Activated CD4-positive, alpha-beta T cell treated with anti-CD3 and anti-CD28 coated beads for 36 hours (primary cell): Measurements from ENCODE around the gene ZP3. TPM values are rescaled to one million over a fixed set of nuclear protein-coding genes. Genes with fewer than 3 reads are reported as not detected.
"Not testable (repeated sequence)": the region's sequence is repeated elsewhere in the genome, so short reads cannot be mapped to it uniquely, and the experiment has no call there.

Source experiments
- ATAC-seq: fragments of 200-7000 bp; cut with Tn5 transposase; one replicate; pipeline ENCODE4 v1.10.0; 2021; ENCODE audit warnings: mild to moderate bottlenecking, moderate library complexity
- CTCF ChIA-PET: fragments of 350-600 bp; sonication (Branson Sonifier 250); formaldehyde crosslinking; loops from one replicate; lab custom pipeline; 2021; ENCODE audit warnings: antibody characterized with exemption; lab: Charles Lee
- POLR2A ChIA-PET: fragments of 350-600 bp; sonication (Branson Sonifier 250); formaldehyde crosslinking; loops from one replicate; lab custom pipeline; 2021; ENCODE audit warnings: antibody characterized with exemption, inconsistent platforms; lab: Charles Lee
- DNase-seq: peaks from one replicate; pipeline ENCODE4 v3.0.0-alpha.2; 2020
- H3K27ac Mint-ChIP-seq: one replicate; pipeline ENCODE4 v1.8.0; 2021; ENCODE audit warnings: mixed read lengths
- H3K27me3 Mint-ChIP-seq: one replicate; pipeline ENCODE4 v1.8.0; 2021; ENCODE audit warnings: mixed read lengths
- H3K36me3 Mint-ChIP-seq: one replicate; pipeline ENCODE4 v1.8.0; 2021; ENCODE audit warnings: low read depth, mixed read lengths
- H3K4me1 Mint-ChIP-seq: one replicate; pipeline ENCODE4 v1.8.0; 2021; ENCODE audit warnings: mixed read lengths
- H3K4me3 Mint-ChIP-seq: one replicate; pipeline ENCODE4 v1.8.0; 2021; ENCODE audit warnings: mild to moderate bottlenecking, moderate library complexity, mixed read lengths
- H3K9me3 Mint-ChIP-seq: one replicate; pipeline ENCODE4 v1.8.0; 2021; ENCODE audit warnings: low read depth, mixed read lengths
- intact Hi-C, 2 experiments: fragments of 100-400 bp; cut with DNase I in 1 of 2; cut with micrococcal nuclease in 1 of 2; formaldehyde crosslinking; loops; one replicate each; pipeline versions ENCODE4 v1.14.2 to v1.15.1; 2022 to 2024; cut with DNase I, micrococcal nuclease
- total RNA-seq, 2 experiments: library from RNA; stranded (reverse); gene quantifications; one replicate each; pipeline ENCODE4 v1.2.3, GENCODE V29; 2021

The ZP3 gene
- 1 to 10 TPM; 7.0 to 7.9 TPM for total RNA-seq

GRCh38 chr7:76424413-76425111, at the start of gene ZP3:
ZP3 (plus strand) TSS chr7:76424950; CDS start chr7:76424965, 15 bp downstream.
- no peak for DNase-seq
- H3K27me3 Mint-ChIP-seq = peaks cover 2% of the 10 kb centered on the region
- no peaks in the 10 kb centered on the region for H3K36me3 Mint-ChIP-seq
- no peak for ATAC-seq
- H3K4me1 Mint-ChIP-seq = peaks cover 6% of the 10 kb centered on the region
- CTCF ChIA-PET = no interaction called here
- no peak within 1 kb of the TSS for H3K4me3 Mint-ChIP-seq
- POLR2A ChIA-PET = interaction anchor here (0.6 kb wide), 1 partner anchor 66 kb away, joined by 7 read pairs; the partner anchor contains the start of gene YWHAG
- H3K9me3 Mint-ChIP-seq = no peaks in the 10 kb centered on the region
- H3K27ac Mint-ChIP-seq = no peak within 1 kb of the TSS
- intact Hi-C loops = no loop called here

- Mint-ChIP-seq H3K4me1 (peaks cover 6% of the 10 kb centered on the region), H3K27me3 (no peaks in the 10 kb centered on the region), H3K4me3 (no peak overlapping the region), H3K9me3 (no peaks in the 10 kb centered on the region), H3K36me3 (no peaks in the 10 kb centered on the region), H3K27ac (no peak overlapping the region)
- DNase-seq (no peak), ATAC-seq (no peak)
- intact Hi-C loops = no loop called here
- ChIA-PET POLR2A (no interaction called here), CTCF (no interaction called here)
Observed at GRCh38 chr7:76375251-76375650, 49.5 kb upstream of the ZP3 start.

GRCh38 chr7:76377186-76377918, 47.4 kb upstream of the ZP3 start:
- no peak for DNase-seq
- ChIA-PET POLR2A (no interaction called here), CTCF (no interaction called here)
- no peak overlapping the region for H3K27ac Mint-ChIP-seq
- intact Hi-C loops = no loop called here
- ATAC-seq = no peak
- H3K9me3 Mint-ChIP-seq = no peaks in the 10 kb centered on the region
- no peak overlapping the region for H3K4me3 Mint-ChIP-seq
- peaks cover 7% of the 10 kb centered on the region for H3K4me1 Mint-ChIP-seq
- no peaks in the 10 kb centered on the region for H3K36me3 Mint-ChIP-seq
- H3K27me3 Mint-ChIP-seq = no peaks in the 10 kb centered on the region

- Mint-ChIP-seq H3K36me3 (no peaks in the 10 kb centered on the region), H3K27ac (peak overlapping the region; percentile 42), H3K4me1 (peaks cover 7% of the 10 kb centered on the region), H3K27me3 (no peaks in the 10 kb centered on the region), H3K4me3 (peak overlapping the region; percentile 47), H3K9me3 (no peaks in the 10 kb centered on the region)
- ChIA-PET CTCF (interaction anchor here (0.9 kb wide), 1 partner anchor 56 kb away, joined by 4 read pairs; no protein-coding TSS in a partner anchor), POLR2A (no interaction called here)
- ATAC-seq (no peak), DNase-seq (no peak)
- intact Hi-C loops = no loop called here
Observed at GRCh38 chr7:76380623-76380966, 44.2 kb upstream of the ZP3 start.

- Mint-ChIP-seq H3K4me1 (peaks cover 7% of the 10 kb centered on the region), H3K36me3 (no peaks in the 10 kb centered on the region), H3K27ac (no peak overlapping the region), H3K4me3 (no peak overlapping the region), H3K9me3 (no peaks in the 10 kb centered on the region), H3K27me3 (no peaks in the 10 kb centered on the region)
- ChIA-PET POLR2A (interaction anchor here (0.7 kb wide), 1 partner anchor 21 kb away, joined by 3 read pairs; no protein-coding TSS in a partner anchor), CTCF (no interaction called here)
- no peak for ATAC-seq
- intact Hi-C loops = no loop called here
- no peak for DNase-seq
Observed at GRCh38 chr7:76381814-76382213, 42.9 kb upstream of the ZP3 start.

GRCh38 chr7:76383089-76383944, 41.4 kb upstream of the ZP3 start:
- DNase-seq (no peak), ATAC-seq (no peak)
- intact Hi-C loops = no loop called here
- H3K9me3 Mint-ChIP-seq = no peaks in the 10 kb centered on the region
- POLR2A ChIA-PET = interaction anchor here (0.7 kb wide), 1 partner anchor 485 kb away, joined by 3 read pairs; no protein-coding TSS in a partner anchor
- no peaks in the 10 kb centered on the region for H3K36me3 Mint-ChIP-seq
- H3K4me3 Mint-ChIP-seq = no peak overlapping the region
- peaks cover 7% of the 10 kb centered on the region for H3K4me1 Mint-ChIP-seq
- CTCF ChIA-PET = interaction anchor here (0.7 kb wide), 2 partner anchors 18 to 152 kb away, joined by 3 to 5 read pairs; no protein-coding TSS in a partner anchor
- H3K27me3 Mint-ChIP-seq = no peaks in the 10 kb centered on the region
- H3K27ac Mint-ChIP-seq = no peak overlapping the region

GRCh38 chr7:76386691-76387260, 38.0 kb upstream of the ZP3 start:
- no peaks in the 10 kb centered on the region for H3K9me3 Mint-ChIP-seq
- intact Hi-C loops = no loop called here
- ATAC-seq (no peak), DNase-seq (no peak)
- ChIA-PET CTCF (interaction anchor here (0.6 kb wide), 1 partner anchor 73 kb away, joined by 4 read pairs; no protein-coding TSS in a partner anchor), POLR2A (no interaction called here)
- peaks cover 3% of the 10 kb centered on the region for H3K4me1 Mint-ChIP-seq
- no peaks in the 10 kb centered on the region for H3K27me3 Mint-ChIP-seq
- no peak overlapping the region for H3K27ac Mint-ChIP-seq
- H3K4me3 Mint-ChIP-seq = no peak overlapping the region
- H3K36me3 Mint-ChIP-seq = no peaks in the 10 kb centered on the region

GRCh38 chr7:76387789-76388188, 37.0 kb upstream of the ZP3 start:
- ATAC-seq, H3K27me3 Mint-ChIP-seq, H3K4me3 Mint-ChIP-seq, CTCF ChIA-PET, H3K4me1 Mint-ChIP-seq, H3K36me3 Mint-ChIP-seq, H3K27ac Mint-ChIP-seq, POLR2A ChIA-PET, H3K9me3 Mint-ChIP-seq, DNase-seq, intact Hi-C loops: not testable (repeated sequence)

GRCh38 chr7:76390092-76390491, 34.7 kb upstream of the ZP3 start:
- no peaks in the 10 kb centered on the region for H3K36me3 Mint-ChIP-seq
- ATAC-seq (no peak), DNase-seq (no peak)
- POLR2A ChIA-PET = no interaction called here
- CTCF ChIA-PET = no interaction called here
- intact Hi-C loops = loop anchor here in 1 of 2 experiments (5.0 kb wide), 1 partner anchor 1407 kb away; the partner anchor contains the start of genes PHTF2 and TMEM60
- no peak overlapping the region for H3K4me3 Mint-ChIP-seq
- peaks cover 12% of the 10 kb centered on the region for H3K4me1 Mint-ChIP-seq
- no peak overlapping the region for H3K27ac Mint-ChIP-seq
- no peaks in the 10 kb centered on the region for H3K9me3 Mint-ChIP-seq
- no peaks in the 10 kb centered on the region for H3K27me3 Mint-ChIP-seq

GRCh38 chr7:76392531-76393115, 32.1 kb upstream of the ZP3 start:
- ATAC-seq (peak; percentile 10), DNase-seq (no peak)
- Mint-ChIP-seq H3K27ac (peak overlapping the region; percentile 98), H3K36me3 (no peaks in the 10 kb centered on the region), H3K9me3 (no peaks in the 10 kb centered on the region), H3K27me3 (no peaks in the 10 kb centered on the region), H3K4me3 (peak overlapping the region; percentile 76), H3K4me1 (peaks cover 18% of the 10 kb centered on the region)
- CTCF ChIA-PET = interaction anchor here (0.6 to 1.0 kb wide), 3 partner anchors 73 to 346 kb away, joined by 3 read pairs; no protein-coding TSS in a partner anchor
- intact Hi-C loops = loop anchor here (1.0 to 5.0 kb wide), 3 partner anchors 33 to 1405 kb away; partner anchors contain the start of genes PHTF2 (in 1 of the 2) and TMEM60 (in 1 of the 2)
- POLR2A ChIA-PET = no interaction called here
